Caco-2 (cell line): ENCODE data around the gene SLC3A2. TPM values are rescaled to one million over a fixed set of nuclear protein-coding genes. Genes with fewer than 3 reads are reported as not detected.
"Not testable (repeated sequence)": the region's sequence is repeated elsewhere in the genome, so short reads cannot be mapped to it uniquely, and the experiment has no call there.

Source experiments
- BruUV-seq: library from RNA; stranded (reverse); fragments of 400-500 nt; replicated peaks from 2 replicates; lab custom pipeline; 2021; lab: Mats Ljungman, UMichigan
- CTCF ChIA-PET: fragments of 300-600 bp; sonication (Branson Sonifier 250); formaldehyde crosslinking; loops from one replicate; lab custom pipeline; 2022; ENCODE audit warnings: antibody characterized with exemption; lab: Charles Lee
- POLR2A ChIA-PET: fragments of 300-600 bp; sonication (Branson Sonifier 250); formaldehyde crosslinking; loops from one replicate; lab custom pipeline; 2022; ENCODE audit warnings: antibody characterized with exemption; lab: Charles Lee
- DNase-seq, 2 experiments: peaks; one replicate each; pipeline versions ENCODE4 v3.0.0 to v3.0.0-alpha.2; 2020 to 2022
- H3K27me3 ChIP-seq: replicated peaks from 2 replicates; pipeline ENCODE4 v1.6.0; 2011; ENCODE audit warnings: low read length; ENCODE audit not compliant: control insufficient read depth, insufficient read depth
- H3K36me3 ChIP-seq: 2 replicates; pipeline ENCODE4 v1.5.1; 2011; ENCODE audit warnings: low read length; ENCODE audit not compliant: control insufficient read depth, insufficient read depth
- H3K4me1 ChIP-seq: fragments of 250-450 bp; sonication (Bioruptor Pico); 2 replicates; pipeline ENCODE4 v1.5.1; 2020; ENCODE audit warnings: mild to moderate bottlenecking
- H3K4me3 ChIP-seq: 2 replicates; pipeline ENCODE4 v1.5.1; 2011; ENCODE audit warnings: low read depth, mild to moderate bottlenecking, control low read depth, low read length
- H3K9me3 ChIP-seq: fragments of 250-450 bp; sonication (Bioruptor Pico); 2 replicates; pipeline ENCODE4 v1.5.1; 2020; ENCODE audit warnings: mild to moderate bottlenecking, moderate library complexity
- H3K27ac Mint-ChIP-seq: one replicate; pipeline ENCODE4 v1.8.0; 2022; ENCODE audit warnings: mixed read lengths; ENCODE audit not compliant: unreplicated experiment
- H3K27me3 Mint-ChIP-seq: one replicate; pipeline ENCODE4 v1.8.0; 2022; ENCODE audit warnings: mixed read lengths; ENCODE audit not compliant: insufficient read depth, unreplicated experiment
- H3K36me3 Mint-ChIP-seq: one replicate; pipeline ENCODE4 v1.8.0; 2022; ENCODE audit warnings: mild to moderate bottlenecking, mixed read lengths; ENCODE audit not compliant: insufficient read depth, unreplicated experiment
- H3K4me1 Mint-ChIP-seq: one replicate; pipeline ENCODE4 v1.8.0; 2022; ENCODE audit warnings: low read depth, mixed read lengths; ENCODE audit not compliant: unreplicated experiment
- H3K4me3 Mint-ChIP-seq: one replicate; pipeline ENCODE4 v1.8.0; 2022; ENCODE audit warnings: mild to moderate bottlenecking, moderate library complexity, mixed read lengths; ENCODE audit not compliant: unreplicated experiment
- H3K9me3 Mint-ChIP-seq: one replicate; pipeline ENCODE4 v1.8.0; 2022; ENCODE audit warnings: mixed read lengths; ENCODE audit not compliant: unreplicated experiment
- CTCF ChIP-seq, 2 experiments: fragments of 200-600 bp in 1 of 2; IDR thresholded peaks; 1 replicate in 1 of 2; 2 replicates in 1 of 2; pipeline versions ENCODE4 v1.5.1 to v1.8.0; 2011 to 2022; ENCODE audit warnings: antibody characterized with exemption in 1 of 2, control low read depth in 1 of 2, inconsistent platforms in 1 of 2, low read depth in 1 of 2, low read length in 1 of 2, mild to moderate bottlenecking in 1 of 2, moderate library complexity in 1 of 2; ENCODE audit not compliant: insufficient read depth in 1 of 2, severe bottlenecking in 1 of 2, unreplicated experiment in 1 of 2
- intact Hi-C: fragments of 100-400 bp; cut with micrococcal nuclease; formaldehyde crosslinking; loops from one replicate; pipeline ENCODE4 v1.10.0; 2022; ENCODE audit not compliant: unreplicated experiment
- total RNA-seq: library from RNA; stranded (reverse); gene quantifications from 2 replicates; pipeline ENCODE4 v1.2.3, GENCODE V29; 2022

The SLC3A2 gene
- total RNA-seq, 1 experiment from 2014 or later, result 879 TPM

DNA sequence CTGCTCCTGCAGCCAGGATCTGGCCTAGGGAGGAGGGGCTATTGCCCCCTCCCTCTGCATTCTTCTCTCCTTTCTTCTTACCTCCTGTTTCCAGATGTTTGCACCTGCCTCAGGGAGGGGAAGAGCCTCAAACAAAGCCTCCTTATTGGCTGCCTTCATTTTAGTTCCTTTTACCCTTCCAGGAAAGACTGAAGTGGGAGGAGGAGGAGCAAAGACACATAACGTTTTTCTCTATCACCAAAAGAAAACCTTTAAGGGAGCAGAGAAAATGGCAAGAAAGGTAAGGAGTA lies 53.7 kb downstream of the SLC3A2 start:
- peaks cover 13% of the 10 kb centered on the region for H3K9me3 Mint-ChIP-seq
- CTCF ChIA-PET, result no interaction called here
- no TSS peak for BruUV-seq
- Histone ChIP-seq H3K4me3 (no peak overlapping the region), H3K4me1 (peaks cover 28% of the 10 kb centered on the region), H3K27me3 (no peaks in the 10 kb centered on the region), H3K36me3 (no peaks in the 10 kb centered on the region), H3K9me3 (no peaks in the 10 kb centered on the region)
- no peaks in the 10 kb centered on the region for H3K27me3 Mint-ChIP-seq
- intact Hi-C loops, result no loop called here
- H3K4me3 Mint-ChIP-seq, result no peak overlapping the region
- DNase-seq, result peak in 1 of 2 experiments; percentile 12
- TF ChIP-seq CTCF (IDR thresholded peaks at IDR 0.05; ENCODE audit: insufficient read depth in 1 of 2, low read depth in 1 of 2, low read length in 1 of 2, severe bottlenecking in 1 of 2, unreplicated experiment in 1 of 2), result no peak
- H3K4me1 Mint-ChIP-seq, result peaks cover 8% of the 10 kb centered on the region
- H3K36me3 Mint-ChIP-seq, result no peaks in the 10 kb centered on the region
- POLR2A ChIA-PET, result no interaction called here
- H3K27ac Mint-ChIP-seq, result no peak overlapping the region

- intact Hi-C loops, H3K36me3 ChIP-seq, H3K27ac Mint-ChIP-seq, H3K27me3 ChIP-seq, H3K4me3 ChIP-seq, H3K4me3 Mint-ChIP-seq, H3K4me1 ChIP-seq, H3K4me1 Mint-ChIP-seq, DNase-seq, H3K36me3 Mint-ChIP-seq, H3K9me3 ChIP-seq, BruUV-seq, H3K27me3 Mint-ChIP-seq: not testable (repeated sequence)
- ChIA-PET CTCF (interaction anchor here (0.6 kb wide), 1 partner anchor 9 kb away, joined by 3 read pairs; no protein-coding TSS in a partner anchor), POLR2A (interaction anchor here (0.6 kb wide), 1 partner anchor 210 kb away, joined by 3 read pairs; the partner anchor contains the start of gene HNRNPUL2)
- peaks cover 13% of the 10 kb centered on the region for H3K9me3 Mint-ChIP-seq
Observed at GRCh38 chr11:62937528-62937927, 56.8 kb downstream of the SLC3A2 start.

Other genes starting within 250 kb of the SLC3A2 start
- 414 and 442 TPM in 2 replicates for gene GANAB, start 234.3 kb upstream of the SLC3A2 start, total RNA-seq
- 22.2 TPM in 2 replicates for gene INTS5, start 227.6 kb upstream of the SLC3A2 start, total RNA-seq
- 115 and 123 TPM in 2 replicates for gene C11orf98, start 215.7 kb upstream of the SLC3A2 start, total RNA-seq
- gene CSKMT, start 215.6 kb upstream of the SLC3A2 start, total RNA-seq, result 38.2 and 40.1 TPM in 2 replicates
- 23.9 and 24.0 TPM in 2 replicates for gene UQCC3, start 209.2 kb upstream of the SLC3A2 start, total RNA-seq
- gene LBHD1, start 208.6 kb upstream of the SLC3A2 start, total RNA-seq, result 11.9 and 13.6 TPM in 2 replicates
- 116 and 118 TPM in 2 replicates for gene UBXN1, start 201.8 kb upstream of the SLC3A2 start, total RNA-seq
- gene LRRN4CL, start 191.4 kb upstream of the SLC3A2 start, total RNA-seq, result 0.35 and 0.64 TPM in 2 replicates
- 39.2 and 48.2 TPM in 2 replicates for gene BSCL2, start 173.5 kb upstream of the SLC3A2 start, total RNA-seq
- not detected in 2 replicates for gene GNG3, start 173.2 kb upstream of the SLC3A2 start, total RNA-seq
- gene HNRNPUL2, start 153.4 kb upstream of the SLC3A2 start, total RNA-seq, result 60.0 and 62.9 TPM in 2 replicates
- gene TTC9C, start 152.4 kb upstream of the SLC3A2 start, total RNA-seq, result 47.0 and 53.6 TPM in 2 replicates
- gene ZBTB3, start 126.7 kb upstream of the SLC3A2 start, total RNA-seq, result 8.2 and 10.9 TPM in 2 replicates
- gene POLR2G, start 119.3 kb upstream of the SLC3A2 start, total RNA-seq, result 139 TPM in 2 replicates
- 26.8 and 30.1 TPM in 2 replicates for gene TAF6L, start 109.5 kb upstream of the SLC3A2 start, total RNA-seq
- gene TMEM179B, start 93.5 kb upstream of the SLC3A2 start, total RNA-seq, result 59.9 and 68.4 TPM in 2 replicates
- 22.7 and 28.1 TPM in 2 replicates for gene TMEM223, start 88.9 kb upstream of the SLC3A2 start, total RNA-seq
- 77.5 and 77.6 TPM in 2 replicates for gene NXF1, start 75.5 kb upstream of the SLC3A2 start, total RNA-seq
- 39.9 and 44.2 TPM in 2 replicates for gene STX5, start 48.8 kb upstream of the SLC3A2 start, total RNA-seq
- 0.95 TPM in 1 of 2 replicates, not detected in the other for gene TEX54, start 48.1 kb upstream of the SLC3A2 start, total RNA-seq
- 112 and 115 TPM in 2 replicates for gene WDR74, start 41.3 kb upstream of the SLC3A2 start, total RNA-seq
- not detected in 2 replicates for gene CHRM1, start 40.5 kb downstream of the SLC3A2 start, total RNA-seq
- not detected in 2 replicates for gene SLC22A6, start 104.1 kb downstream of the SLC3A2 start, total RNA-seq
- gene SLC22A8, start 134.9 kb downstream of the SLC3A2 start, total RNA-seq, result not detected in 2 replicates